ENCODE data around the gene FLYWCH1.
A peak's percentile ranks its signal among the peaks of the same experiment; 100 is the strongest.
"Not testable (repeated sequence)": the region's sequence is repeated elsewhere in the genome, so short reads cannot be mapped to it uniquely, and the experiment has no call there.

FLYWCH1 gene

DNA sequence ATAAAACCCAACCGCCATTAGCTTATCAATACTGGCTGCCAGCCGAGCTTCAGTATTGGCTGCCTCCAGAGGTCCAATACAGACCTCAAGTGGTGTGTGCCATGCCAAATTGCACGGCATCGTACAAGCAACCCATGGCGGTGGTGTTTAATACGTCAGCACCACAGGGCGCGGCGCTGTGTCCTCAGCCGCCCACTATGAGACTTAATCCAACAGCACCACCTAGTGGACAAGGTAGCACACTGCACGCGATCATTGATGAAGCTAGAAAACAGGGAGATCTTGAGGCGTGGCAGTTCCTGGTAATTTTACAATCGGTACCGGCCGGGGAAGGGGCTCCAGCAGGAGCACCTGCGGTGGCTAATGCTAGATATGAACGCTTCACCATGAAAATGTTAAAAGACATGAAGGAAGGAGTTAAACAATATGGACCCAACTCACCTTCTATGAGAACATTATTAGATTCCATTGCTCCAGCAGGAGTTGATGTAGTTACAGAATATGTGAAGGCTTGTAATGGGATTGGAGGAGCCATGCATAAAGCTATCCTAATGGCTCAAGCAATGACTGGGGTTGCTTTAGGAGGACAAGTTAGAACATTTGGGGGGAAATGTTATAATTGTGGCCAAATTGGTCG is 15.4 kb downstream of the FLYWCH1 start:
- DNase-seq (ENCODE audit: low read depth) = peak; percentile 88

DNA sequence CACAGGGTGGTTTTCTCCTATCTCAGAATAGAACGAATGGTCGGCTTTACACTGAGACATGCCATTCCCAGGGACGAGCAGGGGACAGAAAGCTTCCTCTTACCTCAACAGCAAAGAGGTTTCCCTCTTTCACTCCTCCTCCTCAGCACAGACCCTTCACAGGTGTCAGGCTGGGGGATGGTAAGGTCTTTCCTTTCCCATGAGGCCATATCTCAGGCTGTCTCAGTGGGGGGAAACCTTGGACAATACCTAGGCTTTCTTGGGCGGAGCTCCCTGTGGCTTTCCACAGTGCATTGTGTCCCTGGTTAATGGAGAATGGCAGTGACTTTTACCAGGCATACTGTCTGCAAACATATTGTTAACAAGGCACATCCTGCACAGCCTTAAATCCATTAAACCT is 16.4 kb downstream of the FLYWCH1 start:
- DNase-seq (ENCODE audit: low read depth) = not testable (repeated sequence)

DNA sequence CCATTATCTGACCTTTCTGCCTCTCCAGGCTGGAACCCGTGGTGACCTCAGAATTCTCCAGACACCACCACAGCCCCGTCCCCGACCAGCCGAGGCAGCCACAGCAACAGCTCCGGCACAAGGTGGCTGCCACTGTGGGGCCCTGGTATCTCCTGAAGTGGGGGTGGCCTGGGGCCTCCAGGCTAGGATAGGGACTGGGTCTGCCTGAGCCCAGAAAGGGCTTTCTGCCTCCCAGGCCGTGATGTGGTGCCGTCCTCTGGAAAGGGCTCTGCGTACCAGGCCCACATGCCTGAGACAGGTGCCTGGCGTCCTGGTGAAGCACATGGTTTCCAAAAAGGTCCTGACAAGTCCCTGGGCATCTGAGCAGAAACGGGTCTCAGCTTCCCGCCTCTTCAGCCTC is 17.1 kb downstream of the FLYWCH1 start:
- DNase-seq (ENCODE audit: low read depth) = no peak

DNA sequence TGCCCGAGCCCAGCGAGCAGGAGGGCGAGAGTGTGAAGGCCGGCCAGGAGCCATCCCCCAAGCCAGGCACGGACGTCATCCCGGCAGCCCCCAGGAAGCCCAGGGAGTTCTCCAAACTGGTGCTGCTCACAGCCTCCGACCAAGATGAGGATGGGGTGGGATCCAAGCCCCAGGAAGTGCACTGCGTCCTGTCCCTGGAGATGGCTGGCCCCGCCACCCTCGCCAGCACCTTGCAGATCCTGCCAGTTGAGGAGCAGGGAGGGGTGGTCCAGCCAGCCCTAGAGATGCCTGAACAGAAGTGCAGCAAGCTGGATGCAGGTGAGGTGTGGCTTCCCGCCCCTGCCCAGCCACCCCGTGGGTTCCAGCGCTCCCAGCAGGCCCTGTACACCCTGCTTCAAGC is 18.0 kb downstream of the FLYWCH1 start:
- no peak for DNase-seq (ENCODE audit: low read depth)

DNA sequence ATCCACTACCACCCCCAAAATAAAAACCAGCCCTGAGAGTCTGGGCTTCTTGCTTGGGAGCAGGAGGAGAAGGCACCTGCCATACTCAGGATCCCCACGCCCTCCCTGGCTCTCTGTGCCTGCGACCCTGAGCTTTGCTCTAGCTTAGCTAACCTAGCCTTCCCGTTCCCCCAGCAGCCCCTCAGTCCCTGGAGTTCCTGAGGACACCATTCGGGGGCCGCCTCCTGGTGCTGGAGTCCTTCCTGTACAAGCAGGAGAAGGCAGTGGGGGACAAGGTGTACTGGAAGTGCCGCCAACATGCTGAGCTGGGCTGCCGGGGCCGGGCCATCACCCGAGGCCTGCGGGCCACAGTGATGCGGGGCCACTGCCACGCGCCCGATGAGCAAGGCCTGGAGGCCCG is 18.5 kb downstream of the FLYWCH1 start:
- DNase-seq (ENCODE audit: low read depth) = no peak

DNA sequence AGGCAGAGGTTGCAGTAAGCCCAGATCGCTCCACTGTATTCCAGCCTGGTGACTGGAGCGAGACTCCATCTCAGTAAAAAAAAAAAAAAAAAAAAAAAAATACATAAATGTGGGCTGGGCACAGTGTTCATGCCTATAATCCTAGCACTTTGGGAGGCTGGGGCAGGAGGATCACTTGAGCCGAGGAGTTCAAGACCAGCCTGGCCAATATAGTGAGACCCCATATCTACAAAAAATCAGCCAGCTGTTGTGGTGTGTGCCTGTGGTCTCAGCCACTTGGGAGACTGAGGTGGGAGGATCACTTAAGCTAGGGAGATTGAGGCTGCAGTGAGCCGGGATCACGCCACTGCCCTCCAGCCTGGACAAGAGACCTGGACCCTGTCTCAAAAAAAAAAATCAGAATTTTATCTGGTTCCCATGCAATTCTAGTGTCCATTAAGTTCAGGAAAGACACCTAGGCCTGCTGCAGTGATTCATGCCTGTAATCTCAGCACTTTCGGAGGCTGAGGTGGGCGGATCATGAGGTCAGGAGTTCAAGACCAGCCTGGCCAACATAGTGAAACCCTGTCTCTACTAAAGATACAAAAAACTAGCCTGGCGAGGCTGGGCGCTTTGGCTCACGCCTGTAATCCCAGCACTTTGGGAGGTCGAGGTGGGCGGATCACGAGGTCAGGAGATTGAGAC is 19.6 kb downstream of the FLYWCH1 start:
- DNase-seq (ENCODE audit: low read depth) = not testable (repeated sequence)

DNA sequence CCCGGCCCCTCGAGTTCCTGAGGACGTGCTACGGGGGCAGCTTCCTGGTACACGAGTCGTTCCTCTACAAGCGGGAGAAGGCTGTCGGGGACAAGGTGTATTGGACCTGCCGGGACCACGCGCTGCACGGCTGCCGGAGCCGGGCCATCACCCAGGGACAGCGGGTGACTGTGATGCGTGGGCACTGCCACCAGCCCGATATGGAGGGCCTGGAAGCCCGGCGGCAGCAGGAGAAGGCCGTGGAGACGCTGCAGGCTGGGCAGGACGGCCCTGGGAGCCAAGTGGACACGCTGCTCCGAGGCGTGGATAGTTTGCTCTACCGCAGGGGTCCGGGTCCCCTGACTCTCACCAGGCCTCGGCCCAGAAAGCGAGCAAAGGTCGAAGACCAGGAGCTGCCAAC is 21.4 kb downstream of the FLYWCH1 start:
- DNase-seq (ENCODE audit: low read depth) = no peak

DNA sequence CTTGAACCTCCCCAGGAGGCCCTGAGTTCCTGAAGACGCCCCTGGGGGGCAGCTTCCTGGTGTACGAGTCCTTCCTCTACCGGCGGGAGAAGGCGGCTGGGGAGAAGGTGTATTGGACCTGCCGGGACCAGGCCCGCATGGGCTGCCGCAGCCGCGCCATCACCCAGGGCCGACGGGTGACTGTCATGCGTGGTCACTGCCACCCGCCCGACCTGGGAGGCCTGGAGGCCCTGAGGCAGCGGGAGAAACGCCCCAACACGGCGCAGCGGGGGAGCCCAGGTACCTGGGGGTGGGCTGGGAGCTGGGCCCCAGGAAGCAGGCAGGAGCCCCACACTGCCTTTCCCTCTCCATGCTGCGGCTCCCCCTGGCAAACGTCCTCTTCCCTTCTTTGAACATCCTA is 22.0 kb downstream of the FLYWCH1 start:
- DNase-seq (ENCODE audit: low read depth) = no peak

DNA sequence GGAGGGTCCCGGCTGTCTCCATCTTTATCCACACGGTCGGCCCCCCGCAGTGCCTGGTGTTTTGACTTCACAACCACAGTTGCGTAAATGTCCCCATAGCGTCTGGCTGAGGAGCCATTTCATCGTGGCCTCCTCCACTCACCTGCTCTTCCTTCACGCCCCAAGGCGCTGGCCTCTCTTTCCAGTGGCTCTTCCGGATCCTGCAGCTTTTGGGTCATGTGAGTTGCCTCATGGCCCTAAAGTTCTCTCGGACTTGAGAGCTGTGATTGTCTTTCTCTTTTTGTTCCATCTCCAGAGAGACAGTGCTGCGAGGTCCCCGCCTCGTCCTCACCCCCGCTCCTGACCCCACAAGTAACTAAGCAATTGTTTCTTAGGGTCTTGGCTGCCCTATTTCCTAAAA is 22.7 kb downstream of the FLYWCH1 start:
- DNase-seq (ENCODE audit: low read depth) = no peak

DNA sequence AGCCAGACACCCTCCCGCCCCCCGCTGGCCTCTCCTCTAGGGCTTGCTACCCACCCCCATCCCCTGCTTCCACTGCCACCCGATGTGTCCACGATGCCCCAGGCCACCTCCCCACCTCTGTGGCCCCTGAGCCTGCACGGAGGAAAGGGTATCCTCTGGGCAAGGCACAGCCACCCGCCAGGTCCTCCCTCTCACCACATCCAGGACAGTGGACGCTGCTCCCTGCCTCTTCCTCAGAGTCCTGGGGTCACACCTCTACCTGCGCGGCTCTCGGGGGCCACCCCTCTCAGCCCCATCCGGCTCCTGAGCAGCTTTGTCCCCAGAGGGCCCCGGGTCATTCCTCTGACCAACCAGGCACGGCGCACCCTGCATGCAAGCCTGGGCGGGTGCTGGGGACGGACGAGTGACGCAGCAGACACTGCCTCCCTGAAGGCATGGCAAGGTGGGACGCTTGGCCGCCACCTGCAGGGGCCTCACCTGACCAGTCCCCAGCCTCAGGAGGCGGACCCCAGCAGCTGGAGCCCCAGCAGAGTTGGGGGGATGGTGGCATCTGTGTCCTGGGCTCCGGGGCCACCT is 24.8 kb downstream of the FLYWCH1 start:
- DNase-seq (ENCODE audit: low read depth) = no peak

DNA sequence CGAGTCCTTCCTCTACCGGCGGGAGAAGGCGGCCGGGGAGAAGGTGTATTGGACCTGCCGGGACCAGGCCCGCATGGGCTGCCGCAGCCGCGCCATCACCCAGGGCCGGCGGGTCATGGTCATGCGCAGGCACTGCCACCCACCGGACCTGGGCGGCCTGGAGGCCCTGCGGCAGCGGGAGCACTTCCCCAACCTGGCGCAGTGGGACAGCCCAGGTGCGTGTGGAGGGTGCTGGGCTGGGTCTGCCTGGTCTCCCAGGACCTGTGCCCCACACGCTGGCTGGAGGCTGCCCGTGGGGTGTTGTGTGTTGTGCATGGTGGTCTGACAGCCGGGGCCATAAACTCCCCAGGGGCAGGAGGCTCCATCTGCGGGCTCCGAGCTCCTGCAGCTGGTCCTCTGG is 25.4 kb downstream of the FLYWCH1 start:
- no peak for DNase-seq (ENCODE audit: low read depth)

DNA sequence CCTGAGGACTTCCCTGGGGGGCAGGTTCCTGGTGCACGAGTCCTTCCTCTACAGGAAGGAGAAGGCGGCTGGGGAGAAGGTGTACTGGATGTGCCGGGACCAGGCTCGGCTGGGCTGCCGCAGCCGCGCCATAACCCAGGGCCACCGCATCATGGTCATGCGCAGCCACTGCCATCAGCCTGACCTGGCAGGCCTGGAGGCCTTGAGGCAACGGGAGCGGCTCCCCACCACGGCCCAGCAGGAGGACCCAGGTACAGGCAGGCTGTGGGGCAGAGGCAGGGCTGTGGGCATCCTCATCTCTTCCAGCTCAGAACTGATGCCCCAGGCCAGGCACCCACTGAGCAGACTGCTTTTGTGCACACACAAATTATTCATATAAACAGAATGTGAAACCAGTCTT is 26.5 kb downstream of the FLYWCH1 start:
- no peak for DNase-seq (ENCODE audit: low read depth)

DNA sequence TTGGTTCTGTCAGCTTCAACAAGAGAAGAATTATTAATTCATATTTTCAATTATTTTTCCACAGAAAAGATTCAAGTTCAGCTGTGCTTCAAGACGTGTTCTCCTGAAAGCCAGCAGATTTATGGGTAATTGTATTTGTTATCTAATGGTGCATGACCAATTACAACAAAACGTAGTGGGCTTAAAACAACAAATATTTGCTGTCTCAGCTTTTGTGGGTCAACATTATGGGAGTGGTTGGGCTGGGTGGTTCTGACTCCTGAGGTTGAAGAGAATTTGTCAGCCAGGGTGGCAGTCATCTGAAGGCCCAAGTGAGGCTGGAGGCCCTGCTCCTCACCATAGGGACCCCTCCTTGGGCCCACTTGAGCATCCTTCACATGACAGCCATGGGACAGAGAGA is 28.2 kb downstream of the FLYWCH1 start:
- no peak for DNase-seq (ENCODE audit: low read depth)

DNA sequence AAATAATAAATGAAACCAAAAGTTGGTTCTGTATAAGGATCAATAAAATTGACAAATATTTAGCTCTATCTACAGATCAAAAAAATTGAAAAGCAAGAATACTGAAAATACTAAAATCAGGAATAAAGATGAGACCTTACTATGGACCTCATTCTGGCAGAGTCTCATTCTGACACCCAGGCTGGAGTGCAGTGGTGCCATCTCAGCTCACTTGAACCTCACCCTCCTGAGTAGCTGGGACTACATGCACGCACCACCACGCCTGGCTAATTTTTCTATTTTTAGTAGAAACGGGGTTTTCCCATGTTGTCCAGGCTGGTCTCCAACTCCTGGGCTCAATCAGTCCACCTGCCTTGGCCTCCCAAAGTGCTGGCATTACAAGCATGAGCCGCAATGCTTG is 30.3 kb downstream of the FLYWCH1 start:
- no peak for DNase-seq (ENCODE audit: low read depth)

DNA sequence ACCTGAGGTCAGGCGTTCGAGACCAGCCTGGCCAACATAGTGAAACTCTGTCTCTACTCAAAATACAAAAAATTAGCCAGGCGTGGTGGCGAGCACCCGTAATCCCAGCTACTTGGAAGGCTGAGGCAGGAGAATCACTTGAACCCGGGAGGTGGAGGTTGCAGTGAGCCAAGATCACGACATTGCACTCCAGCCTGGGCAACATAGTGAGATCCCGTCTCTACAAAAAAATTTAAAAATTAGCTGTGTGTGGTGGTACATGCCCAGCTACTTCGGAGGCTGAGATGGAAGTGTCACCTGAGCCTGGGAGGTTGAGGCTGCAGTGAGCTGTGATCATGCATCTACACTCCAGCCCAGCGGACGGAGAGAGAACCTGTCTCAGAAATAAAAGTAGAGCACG is 32.0 kb downstream of the FLYWCH1 start:
- DNase-seq (ENCODE audit: low read depth) = not testable (repeated sequence)

DNA sequence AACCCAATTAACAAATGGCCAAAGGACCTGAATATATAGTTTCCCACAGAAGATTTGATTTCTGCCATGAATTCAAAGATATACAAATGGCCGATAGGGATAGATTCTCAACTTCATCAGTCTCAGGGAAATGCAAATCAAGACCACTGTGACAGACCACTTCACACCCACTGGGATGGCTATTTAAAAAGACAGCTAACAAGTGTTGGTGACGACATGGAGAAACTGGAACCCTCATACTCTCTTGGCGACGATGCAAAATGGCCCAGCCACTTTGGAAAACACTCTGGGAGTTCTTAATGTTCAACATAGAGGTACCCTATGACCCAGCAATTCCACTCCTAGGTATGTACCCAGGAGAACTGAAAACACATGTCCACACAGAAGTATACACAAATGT is 34.9 kb downstream of the FLYWCH1 start:
- DNase-seq (ENCODE audit: low read depth) = no peak

DNA sequence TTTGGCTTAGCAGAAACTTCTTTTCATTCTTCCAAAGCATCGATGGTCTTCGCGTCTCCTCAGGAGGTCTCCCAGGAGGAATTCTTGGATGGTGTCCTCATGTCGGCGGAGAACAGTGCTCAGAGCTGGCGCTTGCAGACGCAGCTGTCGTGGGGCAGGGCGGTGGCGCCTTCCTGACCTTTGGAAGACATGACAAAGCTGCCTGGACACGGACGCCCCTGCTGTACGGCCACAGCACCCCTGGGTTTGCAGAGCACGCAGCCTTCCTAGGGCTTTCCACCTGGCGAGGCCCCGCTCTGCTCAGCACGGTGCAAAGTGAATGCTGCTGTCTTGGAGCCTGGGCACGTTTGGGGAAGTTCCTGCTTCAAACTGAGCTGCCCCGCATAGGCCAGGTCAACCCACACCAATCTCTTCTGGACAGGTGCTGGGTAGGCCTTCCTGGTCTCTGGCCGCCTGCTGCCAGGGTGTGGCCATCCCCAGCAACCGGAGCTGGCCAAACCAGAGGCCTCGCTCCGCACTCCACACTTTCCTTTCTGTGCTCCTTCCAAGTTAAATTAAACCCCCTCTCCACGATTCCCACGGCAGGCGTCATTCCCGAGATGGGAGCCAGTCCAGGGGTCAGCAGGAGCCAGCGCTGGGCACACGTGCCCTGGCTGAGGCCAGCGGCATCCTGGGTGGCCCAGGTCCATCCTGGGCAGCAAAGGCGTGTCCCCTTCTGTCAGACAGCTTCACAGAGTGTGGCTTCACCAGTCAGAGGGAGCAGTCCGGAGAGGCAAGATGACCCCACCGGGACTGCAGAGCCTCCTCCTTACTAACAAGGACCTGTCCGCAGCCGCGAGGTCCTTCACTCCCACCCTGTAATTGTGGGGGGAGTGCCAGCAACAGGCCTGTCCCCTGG is 37.3 kb downstream of the FLYWCH1 start:
- DNase-seq (ENCODE audit: low read depth) = no peak

DNA sequence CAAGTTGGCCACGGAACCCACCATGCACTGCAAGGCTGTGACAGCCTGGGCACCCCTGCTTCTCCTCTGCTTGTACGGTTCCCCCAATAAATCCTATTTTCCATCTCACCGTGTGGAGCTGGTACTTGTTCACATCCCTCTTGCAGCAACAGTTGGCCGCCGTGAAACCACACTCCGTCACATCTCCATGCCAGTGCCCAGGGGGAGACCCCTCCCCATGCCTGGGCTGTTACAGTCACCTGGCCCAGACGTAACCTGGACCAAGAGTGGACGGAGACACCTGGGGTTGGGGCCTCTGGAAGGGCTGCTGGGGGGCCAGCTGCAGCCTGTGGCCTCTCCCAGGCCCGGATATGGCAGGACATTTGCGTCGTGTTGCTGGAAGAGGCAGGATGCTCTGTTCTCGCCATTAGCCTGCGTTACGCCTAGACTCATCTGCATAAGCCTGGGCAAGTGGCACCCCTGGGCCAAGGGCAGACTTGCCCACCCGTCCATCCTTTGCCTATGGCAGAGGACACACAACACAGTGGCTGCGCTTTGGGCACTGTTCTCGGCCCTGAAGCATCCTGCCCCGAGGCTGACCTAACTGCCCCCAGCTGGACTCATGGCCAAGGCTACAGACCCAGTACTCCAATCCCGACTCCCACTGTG is 38.1 kb downstream of the FLYWCH1 start:
- DNase-seq (ENCODE audit: low read depth) = no peak

DNA sequence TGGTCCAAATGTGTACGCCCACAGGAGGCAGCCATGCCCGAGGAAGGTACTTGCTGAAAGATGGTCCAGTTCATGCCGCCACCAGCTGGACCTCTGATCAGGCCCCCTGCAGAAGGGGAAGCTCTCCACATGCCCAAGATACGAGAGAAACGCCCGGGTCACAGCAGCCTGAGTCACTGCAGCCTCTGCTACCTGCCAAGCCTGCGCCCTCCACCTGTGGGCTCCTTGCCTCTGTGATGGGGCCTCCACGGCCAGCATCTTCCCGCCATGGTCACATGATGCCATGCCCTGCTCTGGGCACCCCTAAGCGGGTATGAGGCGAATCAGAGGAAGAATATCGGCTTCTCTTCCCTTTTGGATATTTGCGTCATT is 38.6 kb downstream of the FLYWCH1 start:
- DNase-seq (ENCODE audit: low read depth) = no peak

DNA sequence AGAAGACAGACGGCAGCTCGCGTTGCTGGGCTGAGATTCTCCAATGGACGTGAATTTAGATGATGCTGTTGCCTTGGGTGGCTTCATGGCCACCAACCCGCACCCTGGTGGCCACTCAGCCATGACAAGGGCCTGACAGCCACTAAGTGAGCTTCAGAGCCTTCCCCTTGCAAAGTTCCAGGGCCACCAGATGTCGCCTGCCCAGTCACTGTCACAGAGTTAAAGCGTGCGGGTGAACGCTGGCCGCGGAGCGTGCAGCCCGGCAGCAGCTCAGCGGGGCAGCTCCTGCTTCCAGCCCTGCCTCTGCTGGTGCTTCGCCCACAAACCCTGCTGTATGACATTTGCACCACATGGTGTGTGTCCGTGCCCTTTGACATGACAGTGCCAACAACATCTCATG is 39.0 kb downstream of the FLYWCH1 start:
- no peak for DNase-seq (ENCODE audit: low read depth)

DNA sequence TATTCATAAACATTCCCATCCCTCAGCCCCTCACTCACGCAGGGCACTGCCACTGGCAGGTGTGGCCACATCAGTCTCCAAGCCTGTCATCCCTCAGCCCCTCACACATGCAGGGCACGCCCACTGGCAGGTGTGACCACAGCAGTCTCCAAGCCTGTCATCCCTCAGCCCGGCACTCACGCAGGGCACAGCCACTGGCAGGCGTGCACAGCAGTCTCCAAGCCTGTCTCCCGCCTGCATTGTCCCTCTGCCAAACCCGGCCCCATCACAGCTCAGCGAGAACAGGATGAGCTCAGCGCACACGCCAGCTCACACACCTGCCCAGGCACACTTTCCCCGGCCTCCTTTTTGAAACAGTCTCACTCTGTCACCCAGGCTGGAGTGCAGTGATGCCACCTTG is 40.9 kb downstream of the FLYWCH1 start:
- no peak for DNase-seq (ENCODE audit: low read depth)

All from ELR (cell line).